Activated effector memory CD4-positive, alpha-beta T cell treated with Interleukin-2 at 50 U/mL for 16 hours (primary cell): Measurements from ENCODE around the gene FRMD5.

Experiments used
- DNase-seq: peaks from one replicate; pipeline ENCODE4 v3.0.0-alpha.2; 2020

FRMD5 gene

DNA sequence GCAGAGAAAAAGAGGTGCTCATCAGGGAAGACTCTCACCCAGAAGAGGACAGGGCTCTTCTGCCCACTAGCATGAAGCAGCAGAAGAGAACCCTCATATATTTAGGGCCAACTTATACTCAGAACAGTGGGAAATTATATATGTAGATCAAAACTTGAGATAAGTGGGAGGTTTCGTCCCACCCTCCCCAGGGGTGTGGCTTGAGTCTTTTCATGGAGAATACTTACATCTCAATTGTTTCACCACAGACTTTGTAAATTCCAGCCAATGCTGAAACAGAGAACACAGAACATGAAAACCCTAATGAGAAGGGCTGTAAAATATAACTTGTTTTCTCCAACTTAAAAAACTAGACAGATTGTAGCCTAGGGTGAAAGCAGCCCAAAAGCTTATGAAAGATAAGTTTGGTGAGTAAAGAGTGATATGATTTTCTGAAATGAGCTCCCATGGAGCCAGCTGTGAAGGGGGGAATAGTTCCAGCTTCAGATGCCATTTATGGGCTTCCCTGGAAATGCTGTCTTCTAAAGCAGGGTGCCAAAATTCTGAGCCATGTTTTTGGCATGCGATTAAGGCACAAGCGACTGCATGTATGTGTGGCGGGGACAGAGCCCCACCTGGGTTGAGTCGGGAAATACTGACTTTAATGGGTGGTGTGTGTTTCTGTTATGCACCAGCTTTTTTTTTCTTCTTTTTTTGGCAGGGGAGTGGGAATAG is 275.4 kb downstream of the FRMD5 start:
- no peak for DNase-seq

DNA sequence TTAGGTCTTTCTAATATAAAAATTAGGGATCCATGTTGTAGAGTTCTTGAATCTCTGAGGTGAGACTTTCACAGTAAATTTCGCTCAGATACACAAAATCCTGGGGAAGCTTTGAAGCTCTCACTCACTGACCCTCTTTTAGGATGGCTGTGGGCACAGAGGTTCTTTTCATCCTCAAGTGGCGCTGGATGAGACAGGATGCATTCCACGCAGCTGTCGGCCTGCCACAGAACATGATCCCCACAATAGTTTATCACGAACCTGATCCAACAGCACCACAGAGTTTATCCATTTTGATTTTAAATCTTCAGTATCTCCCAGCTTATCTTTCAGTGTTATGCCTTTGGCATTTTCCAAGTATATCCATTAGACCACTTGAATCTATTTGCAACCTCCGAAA is 276.4 kb downstream of the FRMD5 start:
- DNase-seq, result no peak

DNA sequence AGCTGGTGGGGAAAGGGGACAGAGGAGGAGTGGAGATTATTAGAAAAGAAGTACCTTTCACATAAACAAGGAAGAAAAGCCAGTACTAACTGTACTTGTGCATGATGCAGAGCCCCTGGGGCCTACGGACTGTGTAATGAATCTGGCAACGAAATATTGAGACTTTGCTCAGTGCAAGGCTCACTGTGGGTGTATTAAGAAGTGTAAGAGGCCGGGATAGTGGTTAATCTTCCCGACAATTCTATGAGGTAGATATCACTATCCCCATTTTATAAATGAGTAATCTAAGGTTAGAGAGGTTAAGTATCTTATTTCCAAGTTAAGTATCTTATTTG is 278.8 kb downstream of the FRMD5 start:
- no peak for DNase-seq

DNA sequence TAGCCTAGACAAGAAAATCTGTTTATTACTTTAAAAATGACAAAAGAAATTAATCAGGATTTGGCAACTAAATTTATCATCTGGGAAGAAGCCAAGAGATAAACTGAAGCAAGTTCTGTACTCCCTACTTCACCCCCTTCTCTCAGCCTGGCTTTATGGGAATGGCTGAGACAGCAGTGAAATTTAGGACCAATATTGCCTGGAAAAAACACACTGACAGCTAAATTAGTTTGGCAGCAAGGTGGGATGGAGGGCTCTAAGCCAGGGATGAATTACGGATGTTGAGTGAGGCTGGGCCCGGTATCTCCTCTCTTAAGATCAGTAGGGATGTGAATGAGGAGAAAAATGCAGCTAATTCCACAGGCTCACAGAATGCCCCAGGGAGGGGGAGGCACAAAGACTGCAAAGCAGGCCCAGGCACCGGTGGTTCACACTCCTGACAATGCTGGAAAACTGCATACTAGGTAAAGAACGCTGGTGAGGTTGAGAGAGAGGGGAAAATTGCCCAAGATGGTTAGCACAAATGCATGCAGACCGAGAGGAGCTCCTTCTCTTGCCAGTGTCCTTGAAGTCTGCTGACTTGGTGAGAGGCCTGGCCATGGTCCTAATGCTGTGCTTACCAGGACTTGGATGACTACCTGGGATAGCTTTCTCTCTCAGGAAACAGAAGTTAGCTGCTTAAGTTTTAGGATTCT is 279.3 kb downstream of the FRMD5 start:
- DNase-seq, result no peak

DNA sequence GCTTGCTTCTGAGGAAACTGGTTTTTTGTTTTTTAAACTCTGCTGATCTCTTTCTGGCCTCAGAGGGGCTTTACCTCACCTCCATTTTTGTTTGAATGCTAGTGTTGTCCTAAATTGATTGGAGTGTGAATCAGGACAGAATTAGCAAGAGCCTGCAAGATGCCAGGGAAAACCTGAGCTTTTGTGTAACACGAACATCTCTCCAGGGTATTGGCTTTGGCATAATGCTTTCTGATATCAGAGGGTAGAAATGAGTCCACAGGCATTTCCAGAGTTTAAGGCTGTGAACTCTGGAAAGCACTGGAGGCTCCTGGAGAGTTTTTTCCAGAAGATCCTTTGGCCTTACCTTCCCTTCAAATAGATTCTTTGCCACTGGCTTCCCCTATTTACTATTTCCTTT is 281.1 kb downstream of the FRMD5 start:
- no peak for DNase-seq

DNA sequence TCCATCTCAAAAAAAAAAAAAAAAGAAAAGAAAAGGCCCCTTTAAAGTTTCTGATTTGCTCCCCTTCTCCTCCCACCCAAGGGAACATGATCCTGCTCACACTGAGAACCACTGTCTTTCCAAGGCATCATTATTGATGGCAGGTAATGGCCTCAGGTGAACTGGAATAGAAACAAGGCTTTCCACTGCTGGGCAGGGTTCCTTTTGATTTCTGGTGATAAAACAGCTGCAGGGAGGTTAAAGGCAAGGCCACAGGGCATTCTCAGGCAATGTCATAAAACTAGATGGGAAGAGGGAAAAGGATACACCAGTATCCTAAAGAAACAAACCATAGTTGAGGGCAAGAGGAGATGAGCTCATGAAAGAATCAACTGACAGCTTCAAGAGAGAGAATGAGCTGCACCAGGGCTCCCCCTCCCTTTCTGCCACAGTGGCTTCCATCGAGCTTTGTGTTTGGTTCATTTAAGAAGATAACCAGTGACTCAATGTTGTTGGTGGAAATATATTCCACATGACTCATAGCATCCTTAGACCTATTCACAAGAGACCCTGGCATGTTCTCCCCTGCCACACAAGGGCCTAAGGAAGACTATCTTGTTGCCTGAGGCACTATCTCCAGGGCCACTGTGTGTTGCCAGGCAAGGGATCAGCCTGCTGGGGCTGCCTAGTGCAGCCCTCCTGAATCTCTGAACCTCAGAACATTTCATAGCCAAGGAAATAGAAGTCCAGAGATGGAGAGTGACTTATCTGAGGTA is 281.9 kb downstream of the FRMD5 start:
- no peak for DNase-seq

DNA sequence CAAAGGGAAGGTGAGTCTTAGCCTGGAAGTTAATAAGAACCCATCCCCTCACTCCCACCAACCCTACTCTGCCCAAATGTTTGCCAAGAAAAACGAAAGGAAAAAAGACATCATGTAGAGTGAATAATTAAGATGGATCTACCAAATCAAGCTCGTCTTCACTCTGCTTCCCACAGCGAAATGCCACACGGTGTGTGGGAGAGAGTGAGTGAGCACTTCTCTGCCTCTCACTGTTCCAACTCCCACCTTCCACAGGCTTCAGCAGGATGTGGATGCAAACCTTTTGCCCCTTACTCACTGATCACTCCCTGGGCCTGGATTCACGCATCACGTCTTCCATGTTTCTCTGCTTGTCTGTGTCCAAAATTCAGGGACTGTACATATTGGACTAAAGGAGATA is 282.9 kb downstream of the FRMD5 start:
- DNase-seq, result no peak

DNA sequence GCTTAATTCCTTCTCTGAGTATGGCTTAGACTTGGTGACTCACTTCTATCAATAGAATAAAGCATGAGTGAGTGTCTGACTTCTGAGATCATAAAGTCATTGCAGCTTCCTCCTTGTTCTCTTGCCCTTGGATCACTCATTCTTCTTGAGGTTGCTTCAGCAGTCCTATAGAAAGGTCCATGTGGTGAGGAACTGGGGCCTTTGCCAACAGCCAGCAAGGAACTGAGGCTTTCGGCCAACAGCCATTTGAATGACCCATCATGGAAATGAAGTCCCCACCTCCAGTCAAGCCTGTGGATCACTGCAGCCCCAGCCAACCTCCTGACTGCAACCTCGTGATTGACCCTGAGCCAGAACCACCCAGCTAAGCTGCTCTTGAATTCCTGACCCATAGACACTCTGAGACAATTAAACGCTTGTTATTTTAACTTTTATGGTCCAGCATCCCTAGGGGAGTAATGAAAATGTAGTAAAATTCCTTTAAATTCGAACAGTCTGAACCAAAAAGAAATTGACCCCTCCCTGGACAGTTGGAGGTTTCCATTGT is 283.8 kb downstream of the FRMD5 start:
- no peak for DNase-seq

DNA sequence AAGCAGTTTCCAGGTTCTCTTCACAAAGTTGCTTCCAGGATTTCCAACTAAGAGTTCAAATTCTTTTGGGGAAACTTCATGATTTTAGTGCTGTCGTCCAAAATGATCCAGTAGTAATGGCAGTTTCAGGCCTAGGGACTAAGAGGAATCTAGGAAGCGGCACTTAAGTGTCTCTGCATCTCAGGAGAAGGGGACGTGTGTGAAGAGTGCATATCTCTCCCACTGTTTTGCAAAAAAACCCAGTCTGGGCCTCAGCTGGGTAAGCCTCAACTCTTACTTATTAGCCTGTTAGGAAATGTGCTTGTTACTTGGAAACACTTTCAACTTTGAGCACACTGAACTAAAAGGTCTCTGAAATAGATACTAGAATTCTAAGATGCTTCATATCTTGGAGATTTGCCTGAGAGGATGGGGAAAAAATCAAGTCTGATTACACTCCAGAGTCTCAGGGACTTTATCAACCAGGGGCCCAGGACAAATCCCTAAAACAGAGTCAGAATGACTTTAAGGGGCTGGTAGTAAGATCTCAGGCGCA is 286.5 kb downstream of the FRMD5 start:
- DNase-seq, result no peak

DNA sequence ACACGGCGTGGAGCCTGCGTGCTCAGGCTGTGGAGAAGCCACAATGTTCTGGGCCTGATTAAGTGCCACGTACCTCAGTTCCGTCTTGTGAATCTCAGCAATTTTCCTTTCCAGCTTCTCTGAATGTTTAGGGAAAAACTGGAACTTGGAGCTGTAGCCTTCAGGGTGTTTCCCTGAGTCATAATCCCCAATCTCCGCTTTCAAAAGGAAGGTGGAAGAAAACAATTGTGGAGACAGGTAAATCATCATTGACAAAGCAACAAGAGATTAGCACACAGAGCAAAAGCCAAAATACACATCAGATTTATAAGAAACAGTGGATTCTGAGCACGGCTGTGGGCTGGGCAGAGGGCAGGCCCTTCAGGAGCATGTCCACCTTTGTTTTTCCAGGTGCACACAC is 289.3 kb downstream of the FRMD5 start:
- no peak for DNase-seq

DNA sequence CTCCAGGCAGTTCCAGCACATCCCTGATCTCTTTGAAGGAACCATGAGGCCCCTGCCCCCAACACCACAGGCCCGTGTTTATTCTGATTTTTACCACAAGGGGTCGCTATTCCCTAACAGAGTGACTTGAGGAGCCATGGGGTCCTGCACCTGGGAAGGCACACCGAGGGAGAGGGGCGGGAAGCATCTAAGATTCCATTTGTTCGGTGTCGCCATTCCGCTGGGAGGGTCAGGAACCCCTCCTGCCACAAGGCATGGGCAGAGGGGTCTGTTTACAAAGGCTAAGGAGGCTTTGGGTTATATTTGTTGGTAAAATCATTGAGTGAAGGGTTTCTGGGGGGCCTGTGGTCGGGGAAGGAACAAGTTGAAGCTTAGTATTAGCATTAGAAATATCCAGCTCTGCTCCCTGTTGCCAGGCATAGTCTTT is 291.2 kb downstream of the FRMD5 start:
- peak; percentile 6 for DNase-seq

DNA sequence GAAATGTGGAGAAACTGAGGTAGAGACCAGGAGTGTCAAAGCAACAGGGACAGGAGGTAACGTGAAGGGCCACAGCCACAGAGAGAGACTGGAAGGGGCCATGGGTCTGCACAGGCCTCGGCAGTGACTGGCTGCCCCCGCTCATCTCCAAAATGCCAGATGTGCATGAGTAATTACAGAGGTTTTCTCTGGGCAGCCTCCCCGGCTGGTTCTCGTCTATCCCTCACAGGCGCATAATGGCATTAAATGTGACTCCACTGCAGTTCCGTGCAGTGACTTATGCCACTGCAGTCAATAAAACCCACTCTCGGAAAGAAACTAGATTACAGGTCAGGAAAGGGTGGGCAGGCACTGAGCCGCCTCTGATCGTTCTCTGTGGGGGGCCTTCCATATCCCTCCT is 293.6 kb downstream of the FRMD5 start:
- no peak for DNase-seq

DNA sequence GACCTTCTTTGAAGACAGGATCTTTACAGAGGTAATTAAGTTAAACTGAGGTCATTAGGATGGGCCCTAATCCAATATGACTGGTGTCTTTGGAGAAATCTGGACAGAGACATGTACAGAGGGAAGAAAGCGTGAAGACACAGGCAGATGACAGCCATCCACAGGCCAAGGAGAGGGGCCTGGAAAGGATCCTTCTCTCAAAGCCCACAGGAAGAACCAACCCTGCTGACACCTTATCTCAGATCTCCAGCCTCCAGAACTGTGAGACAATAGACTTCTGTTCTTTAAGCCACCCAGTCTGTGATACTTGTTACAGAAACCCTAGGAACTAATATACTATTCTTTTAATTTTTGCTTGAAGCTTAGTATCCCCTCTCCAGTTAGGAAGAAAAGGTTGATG is 294.1 kb downstream of the FRMD5 start:
- DNase-seq, result no peak

DNA sequence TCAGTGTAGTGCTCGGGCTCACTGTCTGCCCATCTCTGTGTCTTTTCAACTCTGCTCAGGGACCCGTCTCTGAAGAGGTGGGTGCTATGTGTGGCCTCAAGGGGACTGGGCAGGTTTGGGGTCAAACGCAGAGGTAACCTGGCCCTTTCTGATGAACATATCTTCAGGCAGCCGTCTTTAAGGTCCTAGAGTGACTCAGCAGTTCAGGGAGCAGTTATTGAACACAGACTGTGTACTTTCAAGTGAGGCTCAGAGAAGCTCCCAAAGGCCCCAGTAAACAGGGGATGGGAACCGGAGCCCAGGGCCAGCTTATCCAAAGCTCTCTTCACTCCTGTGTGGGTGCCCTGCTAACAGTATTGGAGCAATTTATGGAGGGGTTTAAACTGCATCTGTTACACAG is 295.1 kb downstream of the FRMD5 start:
- DNase-seq, result no peak

DNA sequence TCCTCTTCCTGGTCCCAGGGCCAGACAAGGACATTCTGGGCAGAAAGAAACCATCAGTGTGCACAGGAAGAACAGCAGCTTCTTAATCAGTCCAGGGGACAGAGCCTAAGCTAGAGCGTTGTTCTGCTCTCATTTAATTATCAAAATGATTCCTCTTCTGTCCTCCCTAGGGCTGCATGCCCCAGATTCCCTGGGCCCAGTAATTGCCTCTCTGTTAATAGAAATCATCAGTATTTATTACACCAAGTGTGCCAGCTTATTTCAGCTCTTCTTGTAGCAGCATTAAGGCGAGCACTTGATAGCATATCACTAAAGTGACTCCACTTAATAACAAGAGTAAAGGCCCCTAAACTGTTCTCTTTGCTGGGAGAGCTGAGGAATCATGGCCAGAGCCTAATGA is 296.2 kb downstream of the FRMD5 start:
- DNase-seq, result no peak

DNA sequence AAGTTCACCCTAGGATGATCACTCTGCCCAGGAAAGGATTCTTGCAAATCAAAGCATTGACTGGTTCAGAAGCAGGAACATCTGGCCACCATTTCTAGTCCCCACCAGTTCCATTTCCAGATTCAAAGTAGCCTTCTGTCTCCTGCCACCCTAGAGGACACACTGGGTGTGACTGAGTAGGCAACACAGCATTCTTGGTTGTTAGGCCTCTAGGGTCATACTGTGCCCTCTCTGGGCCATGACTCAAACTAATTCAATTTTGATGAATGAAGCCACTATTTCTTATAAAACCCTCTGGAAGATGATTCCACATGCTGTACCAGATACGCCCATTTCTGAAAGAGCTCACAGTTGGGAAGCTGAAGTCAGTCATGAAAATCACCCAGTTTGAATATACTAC is 298.5 kb downstream of the FRMD5 start:
- no peak for DNase-seq

DNA sequence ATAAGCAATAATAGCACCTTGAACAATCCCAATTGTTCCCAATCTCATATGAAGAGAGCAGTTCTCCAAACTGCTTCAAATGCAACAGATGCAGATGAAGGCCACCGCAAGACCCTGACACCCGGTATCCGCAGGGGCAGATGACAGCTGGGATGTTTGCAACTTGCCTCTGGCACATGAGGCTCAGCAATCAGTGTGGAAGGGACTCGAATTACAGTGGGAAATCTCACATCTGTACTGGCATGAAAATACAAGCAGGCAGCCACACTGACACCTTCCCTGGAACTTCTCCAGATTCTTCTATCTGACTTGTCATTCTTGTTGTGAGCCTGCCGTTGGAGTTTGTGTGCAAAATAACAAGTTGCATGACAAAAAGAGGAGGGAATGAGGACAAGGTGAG is 299.5 kb downstream of the FRMD5 start:
- DNase-seq, result no peak

DNA sequence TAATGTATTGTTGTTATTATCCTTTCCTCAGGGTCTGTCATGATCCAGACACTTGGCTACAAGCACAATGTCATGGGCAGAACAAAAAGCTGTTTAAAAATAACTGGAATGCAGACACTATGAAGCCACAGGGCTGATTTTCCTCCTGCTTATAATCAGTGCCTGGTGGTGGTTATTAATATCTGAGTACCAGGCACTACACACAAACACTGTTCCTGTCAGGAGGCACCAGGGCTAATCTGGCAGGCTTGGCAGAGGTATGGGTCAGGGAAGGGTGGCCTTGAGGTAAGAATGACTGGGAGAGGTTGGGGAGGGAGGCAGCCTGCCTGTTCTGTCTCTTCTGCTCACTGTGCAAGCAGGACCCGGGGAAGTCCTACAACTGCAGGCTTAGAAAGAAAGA is 301.1 kb downstream of the FRMD5 start:
- no peak for DNase-seq

DNA sequence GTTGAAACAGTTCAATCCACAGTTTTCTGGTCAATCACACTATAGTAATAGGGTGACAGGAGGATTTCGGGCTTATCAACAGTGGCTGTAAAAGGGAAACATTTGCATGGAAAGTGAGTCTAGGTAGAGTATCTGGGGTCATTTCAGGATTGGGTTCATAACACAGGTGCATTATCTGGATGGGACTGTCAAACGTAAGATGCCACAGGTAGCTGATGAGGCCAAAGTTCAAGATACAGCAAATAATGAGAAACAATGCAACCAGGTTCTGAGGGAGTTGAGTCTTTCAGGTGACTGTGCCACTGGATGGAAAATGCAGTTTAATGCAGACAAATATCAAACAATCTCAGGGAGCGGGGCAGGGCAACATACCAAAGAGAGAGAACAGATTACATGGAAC is 306.0 kb downstream of the FRMD5 start:
- DNase-seq, result no peak

DNA sequence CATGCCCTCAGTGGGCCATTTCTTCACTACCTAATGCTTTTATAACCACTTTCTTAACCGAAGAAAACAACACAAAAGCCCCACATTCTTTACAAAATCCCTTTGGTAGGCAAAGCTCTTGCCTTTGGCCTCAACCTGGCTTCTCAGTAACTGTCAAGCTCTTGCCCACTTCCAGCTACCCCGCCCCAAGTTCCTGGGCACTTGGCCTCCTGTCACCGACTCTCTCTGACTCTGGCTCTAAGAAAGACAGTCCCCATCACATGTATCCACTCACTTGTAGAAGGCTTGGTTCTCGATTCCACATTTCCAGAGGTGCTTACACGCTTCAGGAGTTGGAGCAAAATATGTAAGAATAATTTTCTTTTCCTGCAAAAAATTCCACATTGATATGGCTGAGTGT is 307.2 kb downstream of the FRMD5 start:
- no peak for DNase-seq

DNA sequence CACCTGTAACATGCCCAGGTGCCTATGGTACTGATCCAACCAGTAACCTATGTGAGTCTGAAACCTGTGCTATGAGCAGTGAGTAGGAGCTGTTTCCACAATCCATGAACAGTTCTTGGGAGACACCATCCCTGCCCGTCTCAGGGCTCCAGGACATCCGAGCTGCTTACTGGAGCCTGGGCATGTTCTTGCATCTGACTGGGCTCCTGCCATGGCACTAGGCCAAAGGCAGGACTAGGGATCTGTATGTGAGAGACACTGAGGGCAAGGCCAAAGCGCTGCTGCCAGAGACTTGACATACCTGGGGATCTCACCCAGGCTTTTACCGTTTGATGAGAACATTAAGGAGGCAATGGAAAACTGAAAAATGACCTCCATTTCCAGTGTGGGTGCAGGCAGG is 308.5 kb downstream of the FRMD5 start:
- DNase-seq, result no peak

DNA sequence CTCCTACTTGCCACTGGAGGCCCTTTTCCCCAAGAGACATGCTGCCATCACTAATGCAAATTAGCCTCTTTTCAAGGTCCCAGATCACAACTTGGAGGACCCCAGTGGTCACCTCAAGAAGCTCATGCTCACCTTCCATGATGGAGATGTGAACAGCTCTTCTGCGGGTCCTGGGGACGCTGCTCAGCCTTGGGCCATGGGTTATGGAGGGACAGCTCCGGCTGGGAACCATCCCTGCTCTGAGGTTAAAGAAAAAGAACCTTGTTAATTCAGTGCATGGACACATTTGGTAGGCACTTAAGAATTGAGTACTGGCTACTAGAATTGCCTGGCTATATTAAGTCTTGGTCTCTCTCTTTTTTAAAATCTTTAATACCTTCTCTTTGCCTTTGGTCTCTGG is 311.5 kb downstream of the FRMD5 start:
- no peak for DNase-seq

DNA sequence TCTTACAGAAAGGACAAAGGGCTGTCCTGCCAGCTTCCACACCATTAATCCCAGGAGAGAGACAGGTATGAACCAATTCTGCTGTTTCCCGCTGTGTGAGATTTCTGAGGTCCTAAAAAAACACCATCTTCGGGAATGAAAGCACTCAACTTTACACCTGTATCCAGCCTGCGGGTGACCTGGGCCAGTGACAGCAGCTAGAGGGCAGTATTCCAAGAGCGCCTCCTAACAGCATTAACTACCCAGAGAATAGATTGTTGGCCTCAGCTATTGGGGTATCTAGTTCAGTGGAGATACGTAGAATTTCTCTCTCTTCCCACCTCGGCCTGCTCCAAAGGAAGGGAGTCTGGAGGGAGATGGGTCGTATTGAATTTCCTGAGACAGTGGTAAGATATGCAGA is 313.1 kb downstream of the FRMD5 start:
- no peak for DNase-seq

DNA sequence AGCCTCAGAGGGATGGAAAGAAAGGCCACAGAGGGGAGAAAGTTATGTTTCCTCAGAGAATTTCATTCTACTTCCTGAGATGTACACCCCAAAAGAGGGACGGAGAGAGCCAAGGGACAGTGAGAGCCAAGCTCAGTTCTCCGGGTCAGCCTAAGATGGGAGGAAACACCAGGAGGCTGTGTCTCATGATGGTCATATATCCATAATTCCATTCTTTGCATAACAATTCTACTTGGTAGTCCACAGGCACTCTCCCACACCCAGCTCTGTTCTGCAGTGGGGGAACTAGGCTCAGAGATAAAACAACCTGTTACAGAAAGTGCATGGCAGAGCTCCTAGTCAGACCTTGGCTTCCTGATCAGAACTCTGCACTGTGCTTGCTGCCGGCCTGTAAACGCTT is 313.8 kb downstream of the FRMD5 start:
- no peak for DNase-seq
